Neural progenitor cell (in vitro differentiated cells): ENCODE results near the gene SCN7A.

ENCODE experiments used
- EZH2phosphoT487 ChIP-seq: fragments of 200-600 bp; sonication (generic); IDR thresholded peaks from 2 replicates; pipeline ENCODE4 v1.6.1; 2017; ENCODE audit warnings: antibody characterized with exemption
- TF ChIP-seq, protein P1 (sequence below): fragments of 200-600 bp; sonication (generic); IDR thresholded peaks from 2 replicates; pipeline ENCODE4 v1.5.1; 2017; ENCODE audit warnings: antibody characterized with exemption, mild to moderate bottlenecking

DNA sequence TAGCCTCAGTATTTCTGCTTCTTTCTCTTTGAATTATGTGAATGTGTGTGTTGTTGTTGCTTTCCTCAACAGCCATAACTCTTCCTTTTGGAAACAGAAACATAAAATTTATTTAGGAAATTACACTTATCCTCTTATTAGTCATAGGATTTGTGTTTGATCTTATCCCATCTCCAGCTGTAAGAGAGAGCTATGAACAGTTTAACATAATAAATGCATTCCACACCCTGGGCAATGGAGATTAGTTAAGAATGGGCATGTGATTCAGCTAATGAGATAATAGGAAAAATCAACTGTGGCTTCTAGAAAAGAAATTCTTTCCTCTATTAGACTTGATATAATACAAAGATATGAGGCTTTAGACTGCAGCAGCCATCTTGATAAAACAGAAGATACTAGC is 55.0 kb downstream of the SCN7A start:
- TF ChIP-seq, protein P1, sequence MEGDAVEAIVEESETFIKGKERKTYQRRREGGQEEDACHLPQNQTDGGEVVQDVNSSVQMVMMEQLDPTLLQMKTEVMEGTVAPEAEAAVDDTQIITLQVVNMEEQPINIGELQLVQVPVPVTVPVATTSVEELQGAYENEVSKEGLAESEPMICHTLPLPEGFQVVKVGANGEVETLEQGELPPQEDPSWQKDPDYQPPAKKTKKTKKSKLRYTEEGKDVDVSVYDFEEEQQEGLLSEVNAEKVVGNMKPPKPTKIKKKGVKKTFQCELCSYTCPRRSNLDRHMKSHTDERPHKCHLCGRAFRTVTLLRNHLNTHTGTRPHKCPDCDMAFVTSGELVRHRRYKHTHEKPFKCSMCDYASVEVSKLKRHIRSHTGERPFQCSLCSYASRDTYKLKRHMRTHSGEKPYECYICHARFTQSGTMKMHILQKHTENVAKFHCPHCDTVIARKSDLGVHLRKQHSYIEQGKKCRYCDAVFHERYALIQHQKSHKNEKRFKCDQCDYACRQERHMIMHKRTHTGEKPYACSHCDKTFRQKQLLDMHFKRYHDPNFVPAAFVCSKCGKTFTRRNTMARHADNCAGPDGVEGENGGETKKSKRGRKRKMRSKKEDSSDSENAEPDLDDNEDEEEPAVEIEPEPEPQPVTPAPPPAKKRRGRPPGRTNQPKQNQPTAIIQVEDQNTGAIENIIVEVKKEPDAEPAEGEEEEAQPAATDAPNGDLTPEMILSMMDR, result no peak
- TF ChIP-seq EZH2phosphoT487, result no peak
